ENCODE measurements around the gene ARAP1.
A peak's percentile ranks its signal among the peaks of the same experiment; 100 is the strongest.

- TF ChIP-seq CTCF (optimal IDR thresholded peaks at IDR 0.05 in 1 of 3, IDR thresholded peaks at IDR 0.05 in 1 of 3, conservative IDR thresholded peaks at IDR 0.05 in 1 of 3; ENCODE audit: extremely low read depth in 1 of 3, insufficient read depth in 2 of 3, low read length in 3 of 3) (peak; percentile 93 to 97 (median 95)), EZH2 (IDR thresholded peaks at IDR 0.05; ENCODE audit: low read length) (no peak)
Measured at GRCh38 chr11:72683782-72684200, 68.4 kb downstream of the ARAP1 start.
